Tibial nerve (tissue), 4 donors: ENCODE results near the gene PLCG2.

Experiments
- EP300 ChIP-seq, 2 donors: sonication (generic); formaldehyde crosslinking; IDR thresholded peaks; one replicate each; pipeline ENCODE4 v1.6.1; 2017; ENCODE audit warnings: antibody characterized with exemption in 2 of 2, mild to moderate bottlenecking in 1 of 2
- POLR2A ChIP-seq, 2 donors: fragments of 450-650 bp; IDR thresholded peaks; one replicate each; pipeline ENCODE4 v1.6.1; 2017; ENCODE audit warnings: antibody characterized with exemption in 2 of 2, mild to moderate bottlenecking in 2 of 2, moderate library complexity in 2 of 2
- TF ChIP-seq, protein P1 (sequence below), 5 experiments: fragments of 200-600 bp in 3 of 5; fragments of 450-650 bp in 2 of 5; sonication (generic) in 3 of 5; IDR thresholded peaks; one replicate each; pipeline ENCODE4 v1.5.1; 2016 to 2019; ENCODE audit warnings: antibody characterized with exemption in 5 of 5, mild to moderate bottlenecking in 3 of 5, moderate library complexity in 2 of 5

DNA sequence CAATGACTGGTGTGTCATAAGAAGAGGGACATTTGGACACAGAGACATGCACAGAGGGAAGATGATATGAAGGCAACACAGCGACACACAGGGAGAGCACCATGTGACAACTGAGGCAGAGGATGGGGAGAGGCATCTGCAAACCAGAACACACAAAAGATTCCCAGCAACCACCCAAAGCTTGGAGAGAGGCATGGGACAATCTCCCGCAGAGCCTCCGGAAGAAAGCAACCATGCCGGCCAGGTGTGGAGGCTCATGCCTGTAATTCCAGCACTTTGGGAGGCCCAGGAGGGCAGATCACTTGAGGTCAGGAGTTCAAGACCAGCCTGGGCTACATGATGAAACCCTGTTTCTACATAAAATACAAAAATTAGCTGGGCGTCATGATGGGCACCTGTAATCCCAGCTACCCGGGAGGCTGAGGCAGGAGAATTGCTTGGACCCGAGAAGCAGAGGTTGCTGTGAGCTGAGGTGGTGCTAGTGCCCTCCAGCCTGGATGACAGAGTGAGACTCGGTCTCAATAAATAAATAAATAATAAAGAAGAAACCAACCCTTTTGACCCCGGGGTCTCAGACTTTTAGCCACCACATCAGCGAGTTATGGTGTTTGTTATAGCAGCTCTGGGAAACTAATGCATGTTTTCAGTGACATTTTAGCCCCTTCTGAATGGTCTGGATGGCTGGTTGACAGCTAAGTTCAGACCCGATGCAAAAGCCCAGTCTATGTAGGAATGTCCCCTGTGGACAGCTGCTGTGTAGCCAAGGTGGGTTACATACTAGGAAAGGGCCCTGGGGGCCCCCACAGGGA, 13.8 kb upstream of the PLCG2 start:
- TF ChIP-seq, protein P1, sequence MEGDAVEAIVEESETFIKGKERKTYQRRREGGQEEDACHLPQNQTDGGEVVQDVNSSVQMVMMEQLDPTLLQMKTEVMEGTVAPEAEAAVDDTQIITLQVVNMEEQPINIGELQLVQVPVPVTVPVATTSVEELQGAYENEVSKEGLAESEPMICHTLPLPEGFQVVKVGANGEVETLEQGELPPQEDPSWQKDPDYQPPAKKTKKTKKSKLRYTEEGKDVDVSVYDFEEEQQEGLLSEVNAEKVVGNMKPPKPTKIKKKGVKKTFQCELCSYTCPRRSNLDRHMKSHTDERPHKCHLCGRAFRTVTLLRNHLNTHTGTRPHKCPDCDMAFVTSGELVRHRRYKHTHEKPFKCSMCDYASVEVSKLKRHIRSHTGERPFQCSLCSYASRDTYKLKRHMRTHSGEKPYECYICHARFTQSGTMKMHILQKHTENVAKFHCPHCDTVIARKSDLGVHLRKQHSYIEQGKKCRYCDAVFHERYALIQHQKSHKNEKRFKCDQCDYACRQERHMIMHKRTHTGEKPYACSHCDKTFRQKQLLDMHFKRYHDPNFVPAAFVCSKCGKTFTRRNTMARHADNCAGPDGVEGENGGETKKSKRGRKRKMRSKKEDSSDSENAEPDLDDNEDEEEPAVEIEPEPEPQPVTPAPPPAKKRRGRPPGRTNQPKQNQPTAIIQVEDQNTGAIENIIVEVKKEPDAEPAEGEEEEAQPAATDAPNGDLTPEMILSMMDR (IDR thresholded peaks at IDR 0.05): no peak
- TF ChIP-seq EP300 (IDR thresholded peaks at IDR 0.05) (no peak), POLR2A (IDR thresholded peaks at IDR 0.05) (no peak)
